ENCODE measurements around the gene NEDD8.

Gene NEDD8

GRCh38 chr14:24194873-24195185 is 37.3 kb downstream of the NEDD8 start:
- no peak for DNase-seq

DNA sequence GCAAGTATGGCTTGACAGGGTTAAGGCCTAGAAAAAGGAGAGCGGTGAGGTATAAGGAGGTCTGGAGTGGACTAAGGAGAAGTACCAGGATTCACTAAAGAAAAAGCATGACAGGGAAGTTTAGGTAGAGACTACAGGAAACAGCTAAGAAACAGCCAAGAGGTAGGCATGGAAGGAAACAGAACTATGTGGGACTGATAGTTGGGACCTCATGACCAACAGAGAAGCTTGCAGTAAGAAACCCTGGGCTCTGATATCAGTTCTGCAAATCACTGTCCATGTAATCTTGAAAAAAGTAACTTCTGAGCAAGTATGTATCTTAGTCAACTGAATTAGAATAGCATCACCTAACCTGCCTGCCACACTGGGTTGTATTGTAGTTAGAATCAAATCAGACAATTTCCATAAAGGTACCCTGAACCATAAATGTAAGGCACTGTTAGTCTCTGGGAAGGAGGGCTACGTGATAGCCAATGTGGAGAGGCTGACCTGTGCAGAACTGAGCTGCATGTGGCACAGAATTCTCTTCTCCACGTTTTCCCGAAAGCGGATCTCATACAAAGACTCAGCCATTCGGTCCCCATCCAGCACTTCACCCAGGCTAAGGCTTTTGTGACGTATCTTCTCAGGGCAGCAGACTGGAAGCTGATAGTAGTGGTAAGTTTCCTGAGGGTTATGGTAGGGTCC is 37.8 kb downstream of the NEDD8 start:
- no peak for DNase-seq

DNA sequence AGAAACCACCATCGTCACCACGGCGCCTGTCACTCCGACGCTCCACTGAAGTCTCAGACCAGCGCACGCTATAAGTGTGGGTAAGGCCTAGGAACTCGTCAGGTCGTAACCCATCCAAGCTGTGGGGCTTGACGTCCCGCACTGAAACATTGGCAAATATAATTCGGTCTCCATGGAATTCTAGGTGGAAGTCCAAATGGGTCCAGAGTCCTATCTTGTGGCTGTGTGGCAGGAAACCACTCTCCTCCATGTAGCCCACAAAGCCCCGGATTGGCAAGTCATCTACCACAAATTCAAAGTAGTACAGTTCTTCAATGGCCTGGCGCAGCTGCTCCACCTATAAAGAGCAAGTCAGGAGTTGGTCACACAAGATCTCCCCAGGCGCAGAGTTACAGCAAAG is 39.2 kb downstream of the NEDD8 start:
- no peak for DNase-seq

DNA sequence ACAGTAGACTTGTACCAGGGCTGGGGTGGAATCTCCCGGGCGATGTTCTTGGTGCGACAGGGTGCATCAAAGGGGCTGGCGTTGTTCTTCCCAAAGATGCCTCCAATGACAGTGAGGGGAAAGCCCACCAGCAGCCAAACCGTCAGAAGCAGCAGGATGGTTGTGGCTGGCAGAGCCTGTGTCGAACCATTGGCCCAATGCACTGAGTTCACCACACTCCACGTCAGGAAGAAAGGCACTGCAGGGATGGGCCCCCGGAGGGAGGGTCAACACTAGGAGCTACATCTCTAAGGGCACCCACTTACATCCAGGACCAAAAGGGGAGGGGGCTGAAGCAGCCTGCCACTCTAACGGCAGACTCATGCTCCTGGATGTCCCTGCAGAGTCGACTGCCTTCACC is 41.8 kb downstream of the NEDD8 start:
- no peak for DNase-seq

DNA sequence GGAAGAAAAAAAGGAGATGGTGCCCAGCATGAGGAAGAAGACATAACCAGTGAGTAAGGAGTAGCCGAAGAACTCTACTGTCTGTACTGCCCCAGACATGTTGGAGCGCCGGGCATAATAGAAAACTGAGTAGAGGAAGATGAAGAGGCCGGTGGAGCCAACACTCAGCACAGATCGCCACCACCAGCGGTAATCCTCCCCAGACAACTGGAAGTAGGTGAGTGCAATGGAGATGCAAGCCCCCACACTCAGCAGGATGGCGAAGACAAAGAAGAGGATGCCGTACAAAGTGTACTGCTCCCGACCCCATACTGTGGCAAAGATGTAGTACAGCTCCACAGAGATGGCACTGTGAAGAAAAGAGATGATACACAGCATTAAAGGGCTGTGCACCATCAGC is 42.7 kb downstream of the NEDD8 start:
- DNase-seq: no peak

DNA sequence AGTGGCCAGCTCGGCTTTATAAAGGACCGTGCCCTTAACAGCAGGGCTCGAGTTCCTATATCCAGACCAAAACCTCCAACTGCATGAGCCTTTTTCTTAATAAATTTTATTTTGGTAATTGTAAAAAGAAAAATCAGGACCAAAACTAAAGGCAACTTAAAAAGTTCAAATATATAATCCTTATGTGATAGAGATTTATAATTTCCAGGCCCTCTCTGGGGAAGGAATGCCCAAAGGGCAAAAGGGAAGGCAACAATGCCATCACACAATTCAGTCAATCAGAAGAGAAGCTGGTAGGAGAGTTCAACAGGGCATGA is 43.1 kb downstream of the NEDD8 start:
- DNase-seq: no peak

DNA sequence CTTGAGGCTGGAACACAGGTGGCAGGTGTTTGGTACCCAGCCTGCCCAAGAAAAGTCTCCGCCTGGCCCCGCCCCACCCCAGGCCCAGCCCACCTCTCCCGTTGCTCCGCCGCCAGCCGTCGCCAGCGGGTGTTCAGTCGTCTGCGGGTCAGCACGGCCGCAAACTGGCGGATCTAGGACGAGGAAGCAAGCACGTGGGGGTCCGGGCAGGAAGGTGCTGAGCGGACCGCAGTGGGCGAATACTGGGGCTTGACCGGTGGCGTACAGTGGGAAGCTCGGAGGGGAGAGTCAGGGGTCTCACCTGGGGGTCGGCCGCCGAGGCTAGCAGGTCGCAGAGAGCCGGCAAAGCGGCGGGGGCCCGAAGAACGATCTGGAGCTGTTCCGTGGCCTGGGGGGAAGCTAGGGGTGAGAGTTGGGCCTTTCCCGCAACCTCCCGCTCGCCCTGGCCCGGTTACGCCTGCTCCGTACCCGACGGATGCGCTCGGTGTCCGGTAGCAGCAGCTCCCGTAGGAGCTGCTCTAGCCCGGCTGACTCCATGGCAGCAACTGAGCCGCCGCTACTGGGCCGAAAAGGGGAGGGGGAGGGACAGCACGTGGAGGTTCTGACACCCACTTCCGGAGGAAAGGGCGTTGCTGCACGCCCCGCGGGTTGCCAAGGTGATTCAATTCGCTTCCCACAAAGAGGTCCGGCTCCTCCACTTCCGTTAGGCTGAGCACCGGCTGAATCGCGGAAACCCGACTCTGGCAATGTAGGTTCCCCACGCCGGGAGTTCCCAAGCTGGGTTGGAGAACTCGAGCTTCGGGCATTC is 43.7 kb downstream of the NEDD8 start, which contains the start of gene IPO4:
Gene IPO4, minus strand, starts transcription at position 566 of the 808 bp plus-strand sequence. Its CDS starts 29 bp downstream, at position 537.
- peak; percentile 97 for DNase-seq

DNA sequence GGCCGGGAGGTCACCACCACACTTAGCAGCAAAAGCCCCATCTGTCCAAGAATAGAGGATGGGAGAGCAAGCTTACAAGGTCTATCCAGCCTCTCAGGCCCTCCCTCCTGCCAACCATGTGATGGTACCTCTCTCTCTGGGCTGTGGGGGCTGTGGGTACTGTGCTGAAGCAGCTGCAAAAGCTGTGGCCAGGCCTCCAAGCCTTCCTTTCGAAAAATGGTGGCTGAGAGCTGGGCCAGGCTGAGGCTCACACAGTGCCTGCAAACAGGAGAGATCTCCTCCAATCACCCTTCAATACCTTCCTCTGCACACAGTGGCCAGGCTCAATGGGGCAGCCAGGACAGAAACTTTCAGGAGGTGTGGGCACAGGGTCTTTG is 44.6 kb downstream of the NEDD8 start:
- DNase-seq: no peak

GRCh38 chr14:24186831-24187538 is 45.2 kb downstream of the NEDD8 start:
- no peak for DNase-seq

DNA sequence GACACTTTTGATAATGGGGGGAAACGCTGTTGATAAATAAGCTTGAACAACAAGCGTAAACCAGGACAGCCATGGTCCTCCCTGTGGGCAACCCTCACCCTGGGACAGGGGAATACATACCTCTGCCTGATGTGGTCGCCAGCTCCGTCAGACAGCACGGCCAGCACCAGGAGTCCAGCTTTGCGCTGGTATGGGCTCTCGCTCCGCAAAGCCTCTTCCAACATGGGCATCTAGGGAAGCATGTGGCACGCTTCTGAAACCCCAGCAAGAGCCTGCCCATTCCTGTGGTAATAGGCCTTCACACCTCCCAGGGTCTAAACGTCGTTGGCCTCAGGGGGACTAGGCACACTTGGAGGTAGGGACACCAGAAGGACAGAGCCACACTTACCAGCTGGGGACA is 46.4 kb downstream of the NEDD8 start:
- no peak for DNase-seq

- DNase-seq: no peak
These were observed 47.1 kb downstream of the NEDD8 start for GRCh38 chr14:24185026-24185425.

GRCh38 chr14:24184104-24184970 is 47.8 kb downstream of the NEDD8 start:
- no peak for DNase-seq

DNA sequence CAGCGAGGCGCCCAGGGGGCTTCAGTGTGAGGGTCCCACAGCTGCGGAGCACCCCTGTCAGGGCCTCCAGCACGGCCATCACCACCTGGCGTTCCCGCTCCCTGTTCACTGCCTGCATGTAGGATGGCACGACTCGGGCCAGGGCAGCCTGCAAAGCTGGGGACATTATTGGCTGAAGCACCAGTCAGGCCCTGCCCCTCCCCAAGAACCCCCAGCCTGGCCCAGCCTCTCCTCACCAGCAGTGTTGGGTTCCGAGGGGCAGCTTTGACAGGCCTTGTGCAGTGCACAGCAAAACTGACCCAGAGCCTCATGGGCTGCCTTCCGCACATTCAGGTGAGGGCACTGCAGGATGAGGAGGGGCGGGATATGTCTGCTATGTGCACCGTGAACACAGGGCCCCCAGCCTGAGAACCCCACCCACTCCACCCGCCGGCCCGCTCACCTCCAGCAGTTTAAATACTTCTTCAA is 49.1 kb downstream of the NEDD8 start:
- DNase-seq: no peak

GRCh38 chr14:24182110-24182882 is 49.9 kb downstream of the NEDD8 start:
- DNase-seq: no peak

- no peak for DNase-seq
These were observed 50.6 kb downstream of the NEDD8 start for GRCh38 chr14:24181371-24182077.

- no peak for DNase-seq
These were observed 52.0 kb downstream of the NEDD8 start for GRCh38 chr14:24179961-24180796.

DNA sequence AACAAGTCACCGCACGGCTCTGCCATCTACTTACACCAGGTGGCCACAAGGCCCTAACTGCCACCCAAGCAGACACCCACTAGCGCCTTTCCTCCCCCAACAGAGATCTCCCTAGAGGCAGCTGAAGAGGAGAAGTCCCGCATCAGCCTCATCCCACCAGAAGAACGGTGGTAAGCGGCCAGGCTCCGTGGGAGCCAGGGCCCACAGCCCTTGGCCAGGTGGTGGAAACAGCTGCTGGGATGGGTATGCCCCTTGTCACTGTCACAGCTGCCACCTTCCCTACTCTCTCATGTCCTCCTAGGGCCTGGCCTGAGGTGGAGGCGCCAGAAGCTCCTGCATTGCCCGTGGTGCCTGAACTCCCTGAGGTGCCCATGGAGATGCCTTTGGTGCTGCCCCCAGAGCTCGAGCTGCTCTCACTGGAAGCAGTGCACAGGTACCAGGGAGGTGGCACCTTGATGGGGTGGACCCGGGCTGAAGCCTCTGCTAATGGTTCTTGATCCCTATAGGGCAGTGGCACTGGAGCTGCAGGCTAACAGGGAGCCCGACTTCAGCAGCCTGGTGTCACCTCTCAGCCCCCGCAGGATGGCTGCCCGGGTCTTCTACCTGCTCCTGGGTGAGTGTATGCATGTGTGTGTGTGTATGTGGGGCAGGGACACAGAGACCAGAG is 52.7 kb downstream of the NEDD8 start:
- DNase-seq: no peak

DNA sequence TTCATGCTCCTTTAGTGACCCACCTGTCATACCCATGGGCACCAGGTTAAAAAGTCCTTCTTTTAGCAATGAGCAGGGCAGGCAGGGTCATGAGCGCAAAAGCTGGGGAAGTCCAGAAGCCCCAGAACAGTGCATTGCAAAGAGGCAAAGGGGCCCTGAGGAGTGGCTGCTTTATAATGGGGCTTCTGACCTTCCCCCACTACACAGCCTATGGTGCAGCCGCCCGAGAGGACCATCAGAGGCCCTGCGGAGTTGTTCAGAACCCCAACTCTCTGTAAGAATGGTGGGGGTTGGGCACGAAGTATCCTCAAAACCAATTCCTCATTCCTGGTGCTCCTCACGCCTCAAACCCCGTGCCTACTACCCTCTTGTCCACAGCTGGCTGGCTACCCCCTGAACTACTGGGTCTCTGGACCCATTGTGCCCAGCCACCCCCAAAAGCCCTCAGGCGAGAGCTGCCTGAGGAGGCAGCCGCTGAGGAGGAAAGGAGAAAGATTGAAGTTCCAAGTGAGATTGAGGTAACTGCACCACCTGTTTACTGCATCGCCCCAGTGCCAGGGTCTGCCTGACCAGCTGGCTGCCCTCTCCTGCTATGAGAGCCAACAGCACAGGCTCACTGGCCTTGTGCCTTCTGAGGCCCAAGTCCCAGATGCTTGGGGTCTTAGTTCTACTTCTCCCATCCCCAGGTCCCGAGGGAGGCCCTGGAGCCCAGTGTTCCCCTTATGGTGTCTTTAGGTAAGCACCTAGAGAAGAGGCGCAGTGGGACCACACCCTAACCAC is 53.6 kb downstream of the NEDD8 start:
- DNase-seq: no peak

GRCh38 chr14:24177891-24178290 is 54.3 kb downstream of the NEDD8 start:
- DNase-seq: no peak
